Activated CD4-positive, alpha-beta T cell treated with anti-CD3 and anti-CD28 coated beads, Interleukin-2, Interleukin-6, amounts not matched to agents 100 ng/mL and 50 ng/mL, durations not matched to agents 16 hours and 8 hours (primary cell): ENCODE measurements around the gene ARHGAP12.
A peak's percentile ranks its signal among the peaks of the same experiment; 100 is the strongest.

Source experiments
- DNase-seq: peaks from one replicate; pipeline ENCODE4 v3.0.0-alpha.2; 2020

The ARHGAP12 gene

DNA sequence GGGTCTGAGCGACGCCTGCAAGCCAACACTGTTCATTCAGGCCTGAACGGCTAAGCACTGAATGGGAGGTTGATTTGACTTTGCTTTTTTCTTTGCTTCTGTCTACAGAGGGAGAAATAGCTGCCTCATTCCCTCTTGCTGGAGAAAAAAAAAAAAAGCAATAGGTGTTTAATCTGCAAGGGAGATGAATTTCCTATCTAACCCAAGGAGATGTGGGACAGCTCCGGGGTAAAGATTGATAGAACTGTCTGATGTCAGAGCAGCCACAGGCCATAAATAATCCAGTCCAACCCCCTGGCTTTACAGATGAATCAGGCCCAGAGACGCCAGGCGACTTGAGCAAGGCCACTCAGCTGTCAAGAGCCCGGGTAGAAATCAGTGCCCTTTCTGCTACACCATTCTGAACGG is 168.0 kb downstream of the ARHGAP12 start:
- no peak for DNase-seq

- DNase-seq, result peak; percentile 96
Observed at GRCh38 chr10:31759799-31760626, 168.6 kb downstream of the ARHGAP12 start.

GRCh38 chr10:31759124-31759798 is 169.4 kb downstream of the ARHGAP12 start:
- DNase-seq, result peak; percentile 60

DNA sequence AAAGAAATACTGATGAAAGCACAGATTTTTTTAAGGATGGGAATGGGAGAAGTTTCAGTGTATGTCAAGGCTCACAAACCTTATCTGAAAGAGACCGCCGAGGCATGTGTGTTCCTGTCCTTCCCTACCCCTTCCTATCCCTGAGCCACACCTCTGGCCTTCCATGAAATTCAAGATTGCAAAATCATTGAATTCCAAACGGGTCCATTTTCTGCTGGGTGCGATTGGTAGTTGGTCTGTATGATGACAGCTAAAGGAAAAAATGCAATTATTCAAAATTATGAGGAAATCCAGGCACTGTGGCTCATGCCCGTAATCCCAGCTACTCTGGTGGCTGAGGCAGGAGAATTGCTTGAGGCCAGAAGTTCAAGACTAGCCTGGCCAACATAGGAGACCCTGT is 170.1 kb downstream of the ARHGAP12 start:
- DNase-seq, result no peak

- DNase-seq, result no peak
Observed at GRCh38 chr10:31757831-31758230, 170.8 kb downstream of the ARHGAP12 start.

DNA sequence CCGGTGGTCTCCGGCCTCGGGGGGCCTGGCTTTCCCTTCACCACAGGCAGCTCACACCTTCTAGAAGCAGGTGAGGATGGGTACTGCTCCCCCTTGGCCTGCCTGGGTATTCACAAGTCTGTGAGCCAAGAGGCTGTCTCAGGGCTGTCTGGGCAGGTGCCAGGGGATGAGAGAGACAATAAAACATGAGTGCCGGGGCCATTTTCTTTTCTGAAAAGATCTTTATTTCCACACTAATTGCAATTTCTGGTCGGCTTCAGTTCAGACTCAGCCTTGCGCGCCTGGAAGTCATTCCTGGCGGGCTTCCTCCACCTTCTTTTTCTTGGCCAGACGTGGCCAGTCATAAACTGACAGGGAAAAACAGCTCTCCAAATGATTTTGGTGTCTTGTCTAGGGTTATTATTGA is 171.2 kb downstream of the ARHGAP12 start:
- no peak for DNase-seq

- DNase-seq, result no peak
Observed at GRCh38 chr10:31756729-31757110, 171.9 kb downstream of the ARHGAP12 start.

GRCh38 chr10:31756101-31756728 is 172.4 kb downstream of the ARHGAP12 start:
- DNase-seq, result no peak
